HepG2 (cell line): Measurements from ENCODE around the gene TBL3. TPM values are rescaled to one million over a fixed set of nuclear protein-coding genes. Genes with fewer than 3 reads are reported as not detected.

ENCODE experiments used
- HHEX ChIP-seq: IDR thresholded peaks from 2 replicates; pipeline ENCODE4 v1.6.1; 2016; ENCODE audit warnings: control low read depth
- HMG20B ChIP-seq: conservative IDR thresholded peaks from 2 replicates; pipeline ENCODE4 v1.6.1; 2016; ENCODE audit warnings: missing genetic modification reagents, missing compliant biosample characterization
- KDM5A ChIP-seq: fragments of 200-600 bp; sonication (generic); IDR thresholded peaks from 2 replicates; pipeline ENCODE4 v1.7.0; 2018; ENCODE audit warnings: antibody characterized with exemption, mild to moderate bottlenecking, low read length, borderline replicate concordance
- NBN ChIP-seq: fragments of 450-650 bp; conservative IDR thresholded peaks from 2 replicates; pipeline ENCODE4 v1.6.1; 2017
- PAWR ChIP-seq: sonication (generic); formaldehyde crosslinking; IDR thresholded peaks from 2 replicates; pipeline ENCODE4 v1.4.0; 2020; ENCODE audit warnings: missing genetic modification reagents, mild to moderate bottlenecking, borderline replicate concordance
- ZBTB42 ChIP-seq: sonication (generic); formaldehyde crosslinking; IDR thresholded peaks from 2 replicates; pipeline ENCODE4 v1.5.0; 2020; ENCODE audit warnings: mild to moderate bottlenecking, missing genetic modification reagents
- ZNF761 ChIP-seq: sonication (generic); formaldehyde crosslinking; conservative IDR thresholded peaks from 2 replicates; pipeline ENCODE4 v1.4.0; 2020; ENCODE audit warnings: mild to moderate bottlenecking, missing genetic modification reagents
- polyA plus RNA-seq, 8 experiments: library from polyadenylated mRNA; depleted of rRNA in 3 of 8; stranded (reverse) in 7 of 8; unstranded in 1 of 8; fragments of >200 nt; fragmentation: Illumina TruSeq in 4 of 8; extraction: Trizol in 4 of 8; gene quantifications; 2 replicates each; pipeline versions ENCODE4 v1.2.1 to v1.2.3, GENCODE V29; 2011 to 2016; ENCODE audit warnings: low read depth in 4 of 8, missing spikeins in 1 of 8, mixed read lengths in 1 of 8; ENCODE audit not compliant: insufficient read depth in 1 of 8
- total RNA-seq, 5 experiments: library from RNA; depleted of rRNA; stranded (reverse); fragments of >200 nt; fragmentation: Illumina TruSeq; extraction: Trizol; gene quantifications; 2 replicates each; pipeline ENCODE4 v1.2.3, GENCODE V29; 2016; ENCODE audit warnings: low read depth in 1 of 5
- TF ChIP-seq, protein P1 (sequence below): fragments of 450-650 bp; IDR thresholded peaks from 2 replicates; pipeline ENCODE4 v1.6.1; 2016
- TF ChIP-seq, protein P2 (sequence below): sonication (generic); formaldehyde crosslinking; IDR thresholded peaks from 2 replicates; pipeline ENCODE4 v1.5.0; 2020; ENCODE audit warnings: mild to moderate bottlenecking, missing genetic modification reagents, borderline replicate concordance
- TF ChIP-seq, protein P3 (sequence below): sonication (generic); formaldehyde crosslinking; IDR thresholded peaks from 2 replicates; pipeline ENCODE4 v1.5.0; 2020; ENCODE audit warnings: missing genetic modification reagents
- TF ChIP-seq, protein P4 (sequence below): sonication (generic); formaldehyde crosslinking; IDR thresholded peaks from 2 replicates; pipeline ENCODE4 v1.4.0; 2020; ENCODE audit warnings: missing genetic modification reagents, mild to moderate bottlenecking, borderline replicate concordance
- TF ChIP-seq, protein P5 (sequence below): sonication (generic); formaldehyde crosslinking; IDR thresholded peaks from 2 replicates; pipeline ENCODE4 v1.4.0; 2020; ENCODE audit warnings: mild to moderate bottlenecking, missing genetic modification reagents

Gene TBL3
- total and polyA plus RNA-seq, 2 of the 13 experiments (the other 11 are each of a cell fraction or from before 2014, with no cell fraction given): 16.8 to 38.0 TPM

DNA sequence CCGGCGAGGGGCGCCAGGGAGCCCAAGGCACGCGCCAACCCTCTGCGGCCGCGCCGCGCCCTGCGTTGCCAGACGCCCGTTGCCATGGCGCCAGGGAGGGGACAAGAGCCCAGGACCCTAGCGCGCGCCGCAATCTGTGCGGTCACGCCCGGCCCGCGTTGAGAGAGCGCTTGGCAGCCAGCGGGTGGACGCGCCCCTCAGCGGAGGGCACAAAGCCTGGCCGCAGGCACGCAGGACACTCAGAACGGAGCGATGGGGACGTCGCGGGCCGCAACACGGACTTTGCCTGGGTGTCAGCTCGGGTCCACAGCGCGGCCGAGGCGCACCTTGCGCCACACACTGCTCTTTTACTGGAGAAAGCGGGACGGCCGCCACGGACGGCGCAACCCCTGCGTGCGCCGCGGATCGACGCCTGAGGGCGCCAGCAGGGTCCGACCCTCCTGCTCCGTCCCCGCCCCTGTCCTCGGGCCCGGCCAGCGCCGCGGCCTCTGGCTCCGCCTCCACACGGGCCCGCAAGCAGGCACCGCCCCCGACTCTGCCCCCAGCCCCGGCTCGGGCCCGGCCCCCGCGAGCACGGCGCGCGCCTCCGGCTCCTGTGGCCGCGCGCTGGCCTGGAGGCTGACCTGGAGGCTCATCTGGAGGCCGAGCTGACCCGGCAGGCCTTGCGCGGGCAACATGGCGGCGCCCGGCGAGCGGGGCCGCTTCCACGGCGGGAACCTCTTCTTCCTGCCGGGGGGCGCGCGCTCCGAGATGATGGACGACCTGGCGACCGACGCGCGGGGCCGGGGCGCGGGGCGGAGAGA, 11.9 kb downstream of the TBL3 start, which contains the start of gene GFER (continued):
- TF ChIP-seq, protein P1, sequence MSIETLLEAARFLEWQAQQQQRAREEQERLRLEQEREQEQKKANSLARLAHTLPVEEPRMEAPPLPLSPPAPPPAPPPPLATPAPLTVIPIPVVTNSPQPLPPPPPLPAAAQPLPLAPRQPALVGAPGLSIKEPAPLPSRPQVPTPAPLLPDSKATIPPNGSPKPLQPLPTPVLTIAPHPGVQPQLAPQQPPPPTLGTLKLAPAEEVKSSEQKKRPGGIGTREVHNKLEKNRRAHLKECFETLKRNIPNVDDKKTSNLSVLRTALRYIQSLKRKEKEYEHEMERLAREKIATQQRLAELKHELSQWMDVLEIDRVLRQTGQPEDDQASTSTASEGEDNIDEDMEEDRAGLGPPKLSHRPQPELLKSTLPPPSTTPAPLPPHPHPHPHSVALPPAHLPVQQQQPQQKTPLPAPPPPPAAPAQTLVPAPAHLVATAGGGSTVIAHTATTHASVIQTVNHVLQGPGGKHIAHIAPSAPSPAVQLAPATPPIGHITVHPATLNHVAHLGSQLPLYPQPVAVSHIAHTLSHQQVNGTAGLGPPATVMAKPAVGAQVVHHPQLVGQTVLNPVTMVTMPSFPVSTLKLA: no peak
- no peak for TF ChIP-seq ZNF761
- TF ChIP-seq, protein P2, sequence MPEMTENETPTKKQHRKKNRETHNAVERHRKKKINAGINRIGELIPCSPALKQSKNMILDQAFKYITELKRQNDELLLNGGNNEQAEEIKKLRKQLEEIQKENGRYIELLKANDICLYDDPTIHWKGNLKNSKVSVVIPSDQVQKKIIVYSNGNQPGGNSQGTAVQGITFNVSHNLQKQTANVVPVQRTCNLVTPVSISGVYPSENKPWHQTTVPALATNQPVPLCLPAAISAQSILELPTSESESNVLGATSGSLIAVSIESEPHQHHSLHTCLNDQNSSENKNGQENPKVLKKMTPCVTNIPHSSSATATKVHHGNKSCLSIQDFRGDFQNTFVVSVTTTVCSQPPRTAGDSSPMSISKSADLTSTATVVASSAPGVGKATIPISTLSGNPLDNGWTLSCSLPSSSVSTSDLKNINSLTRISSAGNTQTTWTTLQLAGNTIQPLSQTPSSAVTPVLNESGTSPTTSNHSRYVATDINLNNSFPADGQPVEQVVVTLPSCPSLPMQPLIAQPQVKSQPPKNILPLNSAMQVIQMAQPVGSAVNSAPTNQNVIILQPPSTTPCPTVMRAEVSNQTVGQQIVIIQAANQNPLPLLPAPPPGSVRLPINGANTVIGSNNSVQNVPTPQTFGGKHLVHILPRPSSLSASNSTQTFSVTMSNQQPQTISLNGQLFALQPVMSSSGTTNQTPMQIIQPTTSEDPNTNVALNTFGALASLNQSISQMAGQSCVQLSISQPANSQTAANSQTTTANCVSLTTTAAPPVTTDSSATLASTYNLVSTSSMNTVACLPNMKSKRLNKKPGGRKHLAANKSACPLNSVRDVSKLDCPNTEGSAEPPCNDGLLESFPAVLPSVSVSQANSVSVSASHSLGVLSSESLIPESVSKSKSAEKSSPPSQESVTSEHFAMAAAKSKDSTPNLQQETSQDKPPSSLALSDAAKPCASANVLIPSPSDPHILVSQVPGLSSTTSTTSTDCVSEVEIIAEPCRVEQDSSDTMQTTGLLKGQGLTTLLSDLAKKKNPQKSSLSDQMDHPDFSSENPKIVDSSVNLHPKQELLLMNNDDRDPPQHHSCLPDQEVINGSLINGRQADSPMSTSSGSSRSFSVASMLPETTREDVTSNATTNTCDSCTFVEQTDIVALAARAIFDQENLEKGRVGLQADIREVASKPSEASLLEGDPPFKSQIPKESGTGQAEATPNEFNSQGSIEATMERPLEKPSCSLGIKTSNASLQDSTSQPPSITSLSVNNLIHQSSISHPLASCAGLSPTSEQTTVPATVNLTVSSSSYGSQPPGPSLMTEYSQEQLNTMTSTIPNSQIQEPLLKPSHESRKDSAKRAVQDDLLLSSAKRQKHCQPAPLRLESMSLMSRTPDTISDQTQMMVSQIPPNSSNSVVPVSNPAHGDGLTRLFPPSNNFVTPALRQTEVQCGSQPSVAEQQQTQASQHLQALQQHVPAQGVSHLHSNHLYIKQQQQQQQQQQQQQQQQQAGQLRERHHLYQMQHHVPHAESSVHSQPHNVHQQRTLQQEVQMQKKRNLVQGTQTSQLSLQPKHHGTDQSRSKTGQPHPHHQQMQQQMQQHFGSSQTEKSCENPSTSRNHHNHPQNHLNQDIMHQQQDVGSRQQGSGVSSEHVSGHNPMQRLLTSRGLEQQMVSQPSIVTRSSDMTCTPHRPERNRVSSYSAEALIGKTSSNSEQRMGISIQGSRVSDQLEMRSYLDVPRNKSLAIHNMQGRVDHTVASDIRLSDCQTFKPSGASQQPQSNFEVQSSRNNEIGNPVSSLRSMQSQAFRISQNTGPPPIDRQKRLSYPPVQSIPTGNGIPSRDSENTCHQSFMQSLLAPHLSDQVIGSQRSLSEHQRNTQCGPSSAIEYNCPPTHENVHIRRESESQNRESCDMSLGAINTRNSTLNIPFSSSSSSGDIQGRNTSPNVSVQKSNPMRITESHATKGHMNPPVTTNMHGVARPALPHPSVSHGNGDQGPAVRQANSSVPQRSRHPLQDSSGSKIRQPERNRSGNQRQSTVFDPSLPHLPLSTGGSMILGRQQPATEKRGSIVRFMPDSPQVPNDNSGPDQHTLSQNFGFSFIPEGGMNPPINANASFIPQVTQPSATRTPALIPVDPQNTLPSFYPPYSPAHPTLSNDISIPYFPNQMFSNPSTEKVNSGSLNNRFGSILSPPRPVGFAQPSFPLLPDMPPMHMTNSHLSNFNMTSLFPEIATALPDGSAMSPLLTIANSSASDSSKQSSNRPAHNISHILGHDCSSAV (CRISPR knock-in tag): no peak
- no peak for TF ChIP-seq HHEX (CRISPR knock-in tag)
- TF ChIP-seq, protein P3, sequence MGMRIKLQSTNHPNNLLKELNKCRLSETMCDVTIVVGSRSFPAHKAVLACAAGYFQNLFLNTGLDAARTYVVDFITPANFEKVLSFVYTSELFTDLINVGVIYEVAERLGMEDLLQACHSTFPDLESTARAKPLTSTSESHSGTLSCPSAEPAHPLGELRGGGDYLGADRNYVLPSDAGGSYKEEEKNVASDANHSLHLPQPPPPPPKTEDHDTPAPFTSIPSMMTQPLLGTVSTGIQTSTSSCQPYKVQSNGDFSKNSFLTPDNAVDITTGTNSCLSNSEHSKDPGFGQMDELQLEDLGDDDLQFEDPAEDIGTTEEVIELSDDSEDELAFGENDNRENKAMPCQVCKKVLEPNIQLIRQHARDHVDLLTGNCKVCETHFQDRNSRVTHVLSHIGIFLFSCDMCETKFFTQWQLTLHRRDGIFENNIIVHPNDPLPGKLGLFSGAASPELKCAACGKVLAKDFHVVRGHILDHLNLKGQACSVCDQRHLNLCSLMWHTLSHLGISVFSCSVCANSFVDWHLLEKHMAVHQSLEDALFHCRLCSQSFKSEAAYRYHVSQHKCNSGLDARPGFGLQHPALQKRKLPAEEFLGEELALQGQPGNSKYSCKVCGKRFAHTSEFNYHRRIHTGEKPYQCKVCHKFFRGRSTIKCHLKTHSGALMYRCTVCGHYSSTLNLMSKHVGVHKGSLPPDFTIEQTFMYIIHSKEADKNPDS (CRISPR knock-in tag): no peak
- peak; percentile 74 for TF ChIP-seq KDM5A
- no peak for TF ChIP-seq HMG20B (CRISPR knock-in tag)
- TF ChIP-seq, protein P4, sequence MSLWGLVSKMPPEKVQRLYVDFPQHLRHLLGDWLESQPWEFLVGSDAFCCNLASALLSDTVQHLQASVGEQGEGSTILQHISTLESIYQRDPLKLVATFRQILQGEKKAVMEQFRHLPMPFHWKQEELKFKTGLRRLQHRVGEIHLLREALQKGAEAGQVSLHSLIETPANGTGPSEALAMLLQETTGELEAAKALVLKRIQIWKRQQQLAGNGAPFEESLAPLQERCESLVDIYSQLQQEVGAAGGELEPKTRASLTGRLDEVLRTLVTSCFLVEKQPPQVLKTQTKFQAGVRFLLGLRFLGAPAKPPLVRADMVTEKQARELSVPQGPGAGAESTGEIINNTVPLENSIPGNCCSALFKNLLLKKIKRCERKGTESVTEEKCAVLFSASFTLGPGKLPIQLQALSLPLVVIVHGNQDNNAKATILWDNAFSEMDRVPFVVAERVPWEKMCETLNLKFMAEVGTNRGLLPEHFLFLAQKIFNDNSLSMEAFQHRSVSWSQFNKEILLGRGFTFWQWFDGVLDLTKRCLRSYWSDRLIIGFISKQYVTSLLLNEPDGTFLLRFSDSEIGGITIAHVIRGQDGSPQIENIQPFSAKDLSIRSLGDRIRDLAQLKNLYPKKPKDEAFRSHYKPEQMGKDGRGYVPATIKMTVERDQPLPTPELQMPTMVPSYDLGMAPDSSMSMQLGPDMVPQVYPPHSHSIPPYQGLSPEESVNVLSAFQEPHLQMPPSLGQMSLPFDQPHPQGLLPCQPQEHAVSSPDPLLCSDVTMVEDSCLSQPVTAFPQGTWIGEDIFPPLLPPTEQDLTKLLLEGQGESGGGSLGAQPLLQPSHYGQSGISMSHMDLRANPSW (CRISPR knock-in tag): no peak
- TF ChIP-seq NBN: no peak
- TF ChIP-seq, protein P5, sequence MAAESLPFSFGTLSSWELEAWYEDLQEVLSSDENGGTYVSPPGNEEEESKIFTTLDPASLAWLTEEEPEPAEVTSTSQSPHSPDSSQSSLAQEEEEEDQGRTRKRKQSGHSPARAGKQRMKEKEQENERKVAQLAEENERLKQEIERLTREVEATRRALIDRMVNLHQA (CRISPR knock-in tag): no peak
- 0 out of 2 replicates have a peak, but pooled peaks have one; percentile 64 for TF ChIP-seq ZBTB42
- TF ChIP-seq PAWR (CRISPR knock-in tag): no peak
